Nephron progenitor cell (in vitro differentiated cells): ENCODE measurements around the gene PBX1.

Experiments
- DNase-seq: peaks from one replicate; pipeline ENCODE4 v3.0.0; 2021
- H3K27ac Mint-ChIP-seq: 2 replicates; pipeline ENCODE4 v1.8.0; 2021; ENCODE audit warnings: mild to moderate bottlenecking, moderate library complexity, mixed read lengths
- H3K27me3 Mint-ChIP-seq: 2 replicates; pipeline ENCODE4 v1.8.0; 2021; ENCODE audit warnings: mild to moderate bottlenecking, low read depth, mixed read lengths; ENCODE audit not compliant: poor library complexity
- H3K36me3 Mint-ChIP-seq: 2 replicates; pipeline ENCODE4 v1.8.0; 2021; ENCODE audit warnings: low read depth, mixed read lengths
- H3K4me1 Mint-ChIP-seq: 2 replicates; pipeline ENCODE4 v1.8.0; 2021; ENCODE audit warnings: mixed read lengths
- H3K4me3 Mint-ChIP-seq: 2 replicates; pipeline ENCODE4 v1.8.0; 2021; ENCODE audit warnings: mild to moderate bottlenecking, moderate library complexity, mixed read lengths
- H3K9me3 Mint-ChIP-seq: 2 replicates; pipeline ENCODE4 v1.8.0; 2021; ENCODE audit warnings: mild to moderate bottlenecking, moderate library complexity, mixed read lengths
- CTCF ChIP-seq: fragments of 200-600 bp; sonication (generic); IDR thresholded peaks from 2 replicates; pipeline ENCODE4 v1.5.0; 2021; ENCODE audit warnings: antibody characterized with exemption

PBX1 gene

GRCh38 chr1:164557270-164557669, 1.7 kb upstream of the PBX1 start:
- Mint-ChIP-seq H3K9me3 (peaks cover 13% of the 10 kb centered on the region), H3K4me1 (peaks cover 17% of the 10 kb centered on the region), H3K27me3 (peaks cover 2% of the 10 kb centered on the region), H3K27ac (no peak overlapping the region), H3K36me3 (peaks cover 6% of the 10 kb centered on the region), H3K4me3 (no peak overlapping the region)
- no peak for TF ChIP-seq CTCF
- no peak for DNase-seq

- DNase-seq = peak; percentile 68
- H3K27me3 Mint-ChIP-seq = peaks cover 2% of the 10 kb centered on the region
Observed at GRCh38 chr1:164559342-164560051, 513 bp downstream of the PBX1 start.

GRCh38 chr1:164560121-164560541, 1.1 kb downstream of the PBX1 start:
- no peak for DNase-seq
- Mint-ChIP-seq H3K27ac (peak overlapping the region; percentile 99), H3K4me3 (peak overlapping the region; percentile 95), H3K9me3 (no peaks in the 10 kb centered on the region), H3K36me3 (no peaks in the 10 kb centered on the region), H3K27me3 (no peaks in the 10 kb centered on the region), H3K4me1 (peaks cover 45% of the 10 kb centered on the region)
- TF ChIP-seq CTCF = no peak

More at GRCh38 chr1:164559342-164560051, 513 bp downstream of the PBX1 start:
- H3K27ac Mint-ChIP-seq = peak overlapping the region; percentile 99
- peaks cover 38% of the 10 kb centered on the region for H3K4me1 Mint-ChIP-seq
- H3K9me3 Mint-ChIP-seq = no peaks in the 10 kb centered on the region
- H3K36me3 Mint-ChIP-seq = no peaks in the 10 kb centered on the region
- H3K4me3 Mint-ChIP-seq = peak overlapping the region; percentile 95
- TF ChIP-seq CTCF = no peak

GRCh38 chr1:164560556-164560955, 1.6 kb downstream of the PBX1 start:
- Mint-ChIP-seq H3K9me3 (no peaks in the 10 kb centered on the region), H3K4me1 (peaks cover 49% of the 10 kb centered on the region), H3K27ac (peak overlapping the region; percentile 99), H3K27me3 (no peaks in the 10 kb centered on the region), H3K4me3 (peak overlapping the region; percentile 95), H3K36me3 (no peaks in the 10 kb centered on the region)
- TF ChIP-seq CTCF = no peak
- DNase-seq = no peak

GRCh38 chr1:164561007-164561406, 2.0 kb downstream of the PBX1 start:
- H3K27me3 Mint-ChIP-seq = no peaks in the 10 kb centered on the region
- H3K4me1 Mint-ChIP-seq = peaks cover 53% of the 10 kb centered on the region
- H3K27ac Mint-ChIP-seq = peak overlapping the region; percentile 99
- no peak for TF ChIP-seq CTCF
- no peaks in the 10 kb centered on the region for H3K9me3 Mint-ChIP-seq
- no peak for DNase-seq
- no peaks in the 10 kb centered on the region for H3K36me3 Mint-ChIP-seq
- H3K4me3 Mint-ChIP-seq = peak overlapping the region; percentile 95

GRCh38 chr1:164561472-164561871, 2.5 kb downstream of the PBX1 start:
- no peaks in the 10 kb centered on the region for H3K9me3 Mint-ChIP-seq
- H3K36me3 Mint-ChIP-seq = no peaks in the 10 kb centered on the region
- peaks cover 58% of the 10 kb centered on the region for H3K4me1 Mint-ChIP-seq
- no peak for TF ChIP-seq CTCF
- H3K4me3 Mint-ChIP-seq = peak overlapping the region; percentile 95
- peak overlapping the region; percentile 99 for H3K27ac Mint-ChIP-seq
- DNase-seq = no peak
- H3K27me3 Mint-ChIP-seq = no peaks in the 10 kb centered on the region
